NB4 (cell line): Measurements from ENCODE around the gene PTCD3.

Source experiments
- DNase-seq: peaks from one replicate; pipeline ENCODE4 v3.0.0; 2010; ENCODE audit warnings: low read depth
- H3K4me3 ChIP-seq: one replicate; pipeline ENCODE4 v1.5.1; 2011; ENCODE audit warnings: mild to moderate bottlenecking, low read depth, low read length, moderate library complexity
- MYC ChIP-seq: IDR thresholded peaks from 2 replicates; pipeline ENCODE4 v1.6.1; 2011; ENCODE audit warnings: low read depth, low read length
- POLR2A ChIP-seq: IDR thresholded peaks from 2 replicates; pipeline ENCODE4 v1.6.1; 2011; ENCODE audit warnings: mild to moderate bottlenecking; ENCODE audit not compliant: insufficient read length; ENCODE audit errors: extremely low read depth
- TF ChIP-seq, protein P1 (sequence below): IDR thresholded peaks from one replicate; pipeline ENCODE4 v1.5.1; 2012; ENCODE audit warnings: low read depth, low read length
- TF ChIP-seq, protein P2 (sequence below): IDR thresholded peaks from 2 replicates; pipeline ENCODE4 v1.6.1; 2011; ENCODE audit warnings: low read depth, low read length

Gene PTCD3

DNA sequence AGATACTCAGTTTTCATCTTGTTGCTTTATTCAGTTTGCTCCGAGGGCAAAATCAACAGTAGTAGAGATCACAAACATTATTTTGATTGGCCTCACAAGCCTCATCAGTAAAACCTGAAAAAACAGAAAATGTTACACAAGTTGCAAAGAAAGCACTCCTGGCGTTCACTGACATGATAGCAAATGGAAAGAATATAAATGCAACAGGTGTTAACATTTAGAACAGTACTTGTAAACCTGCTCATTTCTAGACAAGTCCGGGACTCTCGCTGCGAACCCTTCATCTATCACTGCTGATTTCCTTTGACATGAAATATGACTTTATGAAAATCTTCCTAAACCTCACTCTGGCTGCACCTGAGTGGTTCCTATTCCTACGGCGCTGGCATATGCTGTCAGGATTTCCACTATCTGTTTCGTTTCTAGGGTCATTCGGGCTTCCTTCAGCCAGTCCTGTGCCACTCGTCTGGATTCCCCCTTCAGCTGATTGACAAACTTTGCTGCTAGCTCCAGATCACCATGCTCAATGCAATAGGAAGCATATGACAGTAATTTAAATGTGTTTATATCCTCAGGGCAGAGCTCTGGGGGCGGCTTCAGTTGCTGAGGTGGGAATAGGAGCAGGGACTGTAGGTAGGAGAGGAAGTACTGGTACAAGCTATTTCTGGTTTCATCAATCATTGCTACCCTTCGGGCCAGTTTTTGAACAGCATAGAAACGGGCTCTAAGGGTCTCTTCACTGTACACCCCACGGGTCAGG, 38.1 kb downstream of the PTCD3 start:
- DNase-seq, result no peak
- no peak for TF ChIP-seq POLR2A
- TF ChIP-seq, protein P1, sequence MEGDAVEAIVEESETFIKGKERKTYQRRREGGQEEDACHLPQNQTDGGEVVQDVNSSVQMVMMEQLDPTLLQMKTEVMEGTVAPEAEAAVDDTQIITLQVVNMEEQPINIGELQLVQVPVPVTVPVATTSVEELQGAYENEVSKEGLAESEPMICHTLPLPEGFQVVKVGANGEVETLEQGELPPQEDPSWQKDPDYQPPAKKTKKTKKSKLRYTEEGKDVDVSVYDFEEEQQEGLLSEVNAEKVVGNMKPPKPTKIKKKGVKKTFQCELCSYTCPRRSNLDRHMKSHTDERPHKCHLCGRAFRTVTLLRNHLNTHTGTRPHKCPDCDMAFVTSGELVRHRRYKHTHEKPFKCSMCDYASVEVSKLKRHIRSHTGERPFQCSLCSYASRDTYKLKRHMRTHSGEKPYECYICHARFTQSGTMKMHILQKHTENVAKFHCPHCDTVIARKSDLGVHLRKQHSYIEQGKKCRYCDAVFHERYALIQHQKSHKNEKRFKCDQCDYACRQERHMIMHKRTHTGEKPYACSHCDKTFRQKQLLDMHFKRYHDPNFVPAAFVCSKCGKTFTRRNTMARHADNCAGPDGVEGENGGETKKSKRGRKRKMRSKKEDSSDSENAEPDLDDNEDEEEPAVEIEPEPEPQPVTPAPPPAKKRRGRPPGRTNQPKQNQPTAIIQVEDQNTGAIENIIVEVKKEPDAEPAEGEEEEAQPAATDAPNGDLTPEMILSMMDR, result no peak
- TF ChIP-seq MYC, result no peak
- TF ChIP-seq, protein P2, sequence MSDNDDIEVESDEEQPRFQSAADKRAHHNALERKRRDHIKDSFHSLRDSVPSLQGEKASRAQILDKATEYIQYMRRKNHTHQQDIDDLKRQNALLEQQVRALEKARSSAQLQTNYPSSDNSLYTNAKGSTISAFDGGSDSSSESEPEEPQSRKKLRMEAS, result no peak
- H3K4me3 ChIP-seq, result no peak overlapping the region

DNA sequence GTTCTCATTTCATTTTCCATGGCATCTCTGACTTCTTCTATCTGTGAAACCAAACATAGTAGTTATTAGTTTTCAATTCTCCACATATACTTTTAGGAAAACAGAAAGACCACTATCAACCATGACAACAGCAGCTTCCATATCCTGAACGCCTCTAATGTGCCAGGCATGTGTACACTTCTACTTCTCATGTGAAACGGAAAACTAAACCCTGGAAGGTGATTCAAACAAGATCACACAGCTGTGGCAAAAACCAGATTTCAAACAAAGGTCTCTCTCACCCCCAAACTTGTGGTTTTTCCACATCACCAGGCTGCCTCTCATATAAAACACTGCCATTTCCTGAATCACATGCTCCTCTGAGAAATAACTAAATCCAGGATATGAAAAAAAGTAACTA, 41.8 kb downstream of the PTCD3 start:
- no peak for DNase-seq
- TF ChIP-seq, protein P2, result no peak
- no peak for TF ChIP-seq POLR2A
- TF ChIP-seq MYC, result no peak
- TF ChIP-seq, protein P1, result no peak
- H3K4me3 ChIP-seq, result no peak overlapping the region

DNA sequence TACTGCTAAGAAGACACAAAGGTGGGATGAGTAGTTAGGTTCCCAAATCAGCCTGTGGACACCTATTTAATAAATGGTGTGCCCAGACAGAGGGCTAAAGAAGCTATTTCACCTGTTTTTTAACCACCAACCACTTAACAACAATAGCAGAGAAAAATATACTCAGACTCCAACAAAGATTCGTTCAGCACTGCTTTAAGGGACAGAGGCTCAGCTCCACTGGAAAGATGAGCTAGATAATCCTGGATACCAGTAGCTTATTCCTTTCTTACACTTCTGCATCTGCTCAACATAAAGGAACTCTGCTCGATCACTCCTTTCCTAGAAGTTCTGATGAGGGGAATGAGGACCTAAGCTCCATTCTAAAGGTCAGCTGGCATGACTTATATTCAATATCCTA, 44.5 kb downstream of the PTCD3 start:
- TF ChIP-seq, protein P1, result no peak
- TF ChIP-seq, protein P2, result no peak
- TF ChIP-seq MYC (no peak), POLR2A (no peak)

DNA sequence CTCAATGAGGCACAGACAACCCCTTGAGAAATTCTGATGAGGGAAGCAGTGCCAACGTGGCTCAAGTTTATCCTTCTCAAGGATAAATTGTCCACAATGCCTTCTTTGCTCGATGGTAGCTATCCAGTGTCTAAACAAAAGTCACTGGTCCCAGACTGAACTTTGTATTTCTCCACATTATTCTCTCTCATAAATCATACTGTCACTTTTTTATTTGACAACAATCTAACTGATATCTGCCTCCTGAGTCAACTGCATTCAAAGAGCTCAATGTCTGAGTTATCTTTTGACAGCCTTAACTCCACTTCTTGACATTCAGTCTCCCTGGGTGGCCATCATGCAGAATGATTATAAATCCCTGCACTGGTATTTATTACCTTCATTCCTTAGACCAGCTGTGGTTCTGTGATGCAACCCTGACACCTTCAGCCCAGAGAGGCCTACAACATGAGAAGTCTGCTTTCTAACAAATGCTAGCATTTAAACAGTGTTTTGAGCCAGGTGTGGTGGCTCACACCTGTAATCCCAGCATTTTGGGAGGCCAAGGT, 51.0 kb downstream of the PTCD3 start:
- TF ChIP-seq POLR2A, result no peak
- TF ChIP-seq, protein P2, result no peak
- no peak for TF ChIP-seq MYC
- TF ChIP-seq, protein P1, result no peak
- no peak overlapping the region for H3K4me3 ChIP-seq
- no peak for DNase-seq

More for the DNA sequence above, 44.5 kb downstream of the PTCD3 start:
- no peak overlapping the region for H3K4me3 ChIP-seq
- DNase-seq, result no peak

DNA sequence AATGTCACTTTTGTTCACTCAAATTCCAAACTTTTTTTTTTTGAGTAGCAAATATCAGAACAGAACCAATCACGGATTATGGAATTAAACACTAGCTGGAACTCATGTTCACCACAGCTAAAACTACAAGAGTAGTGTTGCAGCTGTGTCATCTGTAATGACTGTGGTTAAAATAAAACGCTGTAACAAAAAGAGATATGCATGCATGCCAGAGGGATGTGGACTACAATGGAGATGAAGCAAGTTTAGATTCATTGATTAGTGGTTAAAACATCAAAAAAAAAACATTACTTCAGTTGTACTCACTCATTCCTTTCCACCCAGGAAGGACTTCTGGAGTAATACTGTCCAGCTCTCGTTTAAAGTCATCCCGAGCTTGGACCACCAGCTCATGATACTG, 52.3 kb downstream of the PTCD3 start:
- TF ChIP-seq MYC (no peak), POLR2A (no peak)
- TF ChIP-seq, protein P1, result no peak
- TF ChIP-seq, protein P2, result no peak
- H3K4me3 ChIP-seq, result no peak overlapping the region
- DNase-seq, result no peak
